Activated naive CD4-positive, alpha-beta T cell treated with Interleukin-2 at 50 U/mL for 16 hours (primary cell): ENCODE measurements around the gene FAM174B.
"Not testable (repeated sequence)": the region's sequence is repeated elsewhere in the genome, so short reads cannot be mapped to it uniquely, and the experiment has no call there.

Experiments used
- DNase-seq: peaks from one replicate; pipeline ENCODE4 v3.0.0-alpha.2; 2020

The FAM174B gene

DNA sequence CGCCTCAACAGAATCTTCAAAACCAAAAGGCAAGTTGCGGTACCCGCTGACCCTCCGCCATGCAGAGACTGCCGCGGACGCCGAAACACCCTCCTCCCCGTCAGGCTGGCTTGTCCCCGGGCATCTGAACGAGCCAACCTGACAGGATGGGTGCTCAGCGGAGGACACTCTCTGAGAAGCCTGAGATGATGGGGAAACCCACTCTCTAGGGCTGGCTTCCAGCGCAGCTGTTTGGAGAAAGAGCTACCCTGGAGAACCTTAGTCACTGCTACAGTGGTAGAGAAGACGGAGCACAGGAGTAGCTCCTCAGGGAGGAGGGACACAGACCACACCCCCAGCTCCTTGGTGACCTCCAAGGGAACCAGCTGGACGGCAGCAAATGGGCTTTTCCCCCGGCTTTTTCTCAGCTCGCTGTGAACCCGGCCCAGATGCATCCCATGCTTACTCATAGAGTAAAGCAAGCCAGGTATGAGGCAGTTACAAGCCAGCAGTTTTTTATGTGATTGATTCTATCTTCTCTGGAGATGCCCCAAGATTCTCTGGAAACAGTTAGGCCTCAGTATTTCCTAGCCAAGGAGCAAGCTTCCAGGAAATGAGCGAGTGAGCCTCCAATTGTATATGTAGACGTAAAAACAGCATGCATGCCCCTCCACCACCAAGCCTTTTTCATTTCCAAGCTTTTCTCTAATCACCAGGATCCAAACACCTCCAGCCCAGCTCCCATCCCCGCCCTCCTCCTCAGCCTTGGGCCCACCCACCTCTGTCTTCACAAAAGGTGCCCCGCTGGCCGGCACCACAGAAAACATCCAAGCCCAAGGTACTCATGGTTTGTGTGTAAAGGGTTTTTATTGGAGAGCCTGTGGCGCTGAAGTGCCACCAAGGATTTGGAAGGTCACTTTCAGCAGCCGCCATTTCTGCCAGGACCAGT, 38.7 kb downstream of the FAM174B start:
- no peak for DNase-seq

DNA sequence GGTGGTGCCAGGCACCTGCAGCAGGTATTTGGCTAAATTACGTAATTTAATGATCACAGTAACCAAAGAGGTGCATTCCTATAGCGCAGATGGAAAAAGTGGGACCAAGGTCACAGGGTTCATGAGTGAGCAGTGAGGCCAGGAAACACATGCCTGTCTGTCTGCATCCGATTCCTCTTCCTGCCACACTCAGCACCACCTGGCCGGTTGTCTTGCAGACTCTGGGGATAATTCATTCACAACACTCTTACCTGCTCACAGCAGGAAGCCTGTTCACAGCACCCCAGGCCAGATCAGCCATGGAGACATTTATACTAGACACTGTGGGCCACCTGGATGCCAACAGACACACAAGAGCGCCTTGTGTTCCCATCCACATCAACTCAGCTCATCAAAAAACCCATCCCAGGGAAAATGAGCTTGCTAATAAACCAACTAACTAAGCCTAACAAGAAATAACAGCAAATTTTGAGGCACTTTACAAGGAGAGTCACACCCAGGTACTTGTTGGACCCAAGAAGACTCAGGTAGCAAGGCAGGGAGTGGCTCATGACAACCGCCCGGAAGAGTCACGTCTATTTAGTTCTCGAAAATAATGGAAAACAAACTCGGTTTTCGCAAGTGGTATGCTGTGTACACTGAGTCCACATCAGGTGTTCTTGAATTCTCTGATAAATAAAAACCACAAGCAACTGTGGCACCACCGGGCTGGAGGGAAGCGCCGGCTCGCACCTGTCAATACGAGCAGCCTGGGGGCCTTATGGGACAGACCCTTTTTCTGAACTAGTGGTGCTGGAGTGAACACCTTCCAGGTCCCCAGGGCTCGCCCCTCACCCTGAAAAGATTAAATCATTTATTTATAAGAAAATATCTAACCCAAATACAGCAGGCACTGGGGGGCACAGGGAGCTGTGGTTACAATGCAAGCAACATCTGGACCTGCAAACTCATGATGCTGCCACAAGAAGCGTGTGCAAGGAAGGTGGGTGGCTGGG, 40.5 kb downstream of the FAM174B start:
- no peak for DNase-seq

DNA sequence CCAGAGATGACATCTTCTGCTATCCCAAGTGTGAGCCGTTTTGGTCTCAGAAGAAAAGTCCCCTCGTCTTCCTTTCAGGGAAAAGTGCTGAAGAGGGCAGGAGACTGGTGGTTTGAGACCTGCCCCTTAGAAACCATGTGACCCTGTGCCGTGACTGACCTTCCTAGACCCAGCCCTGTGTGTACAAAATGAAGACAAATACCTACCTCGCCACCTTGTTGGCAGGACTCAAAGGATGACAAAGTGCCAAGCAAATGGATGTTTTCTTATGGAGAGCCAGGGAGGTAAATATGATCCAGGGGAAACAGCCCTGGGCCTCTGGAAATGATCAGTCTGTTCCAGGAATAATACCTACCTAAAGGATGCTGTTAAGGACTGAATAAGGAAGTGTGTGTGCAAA, 41.3 kb downstream of the FAM174B start:
- DNase-seq = no peak

DNA sequence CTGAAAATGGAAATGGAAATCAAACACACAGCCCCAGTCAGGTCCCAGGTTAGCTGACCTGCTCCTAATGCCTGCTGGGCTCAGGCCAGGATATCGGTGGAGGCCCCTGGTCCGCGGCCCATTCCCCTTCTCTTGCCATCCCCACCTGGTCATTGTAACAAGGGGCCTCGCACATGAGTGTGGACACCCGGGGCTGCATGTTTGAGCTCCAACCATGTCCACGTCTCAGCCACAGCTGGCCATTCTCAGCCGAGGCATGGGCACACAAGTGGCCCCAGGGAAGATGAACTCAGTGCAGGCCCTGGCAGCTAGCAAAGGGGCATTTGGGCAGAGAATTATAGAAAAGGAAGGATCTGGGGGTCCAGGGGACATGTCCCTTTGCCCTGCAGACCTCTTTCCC, 41.7 kb downstream of the FAM174B start:
- DNase-seq = no peak

DNA sequence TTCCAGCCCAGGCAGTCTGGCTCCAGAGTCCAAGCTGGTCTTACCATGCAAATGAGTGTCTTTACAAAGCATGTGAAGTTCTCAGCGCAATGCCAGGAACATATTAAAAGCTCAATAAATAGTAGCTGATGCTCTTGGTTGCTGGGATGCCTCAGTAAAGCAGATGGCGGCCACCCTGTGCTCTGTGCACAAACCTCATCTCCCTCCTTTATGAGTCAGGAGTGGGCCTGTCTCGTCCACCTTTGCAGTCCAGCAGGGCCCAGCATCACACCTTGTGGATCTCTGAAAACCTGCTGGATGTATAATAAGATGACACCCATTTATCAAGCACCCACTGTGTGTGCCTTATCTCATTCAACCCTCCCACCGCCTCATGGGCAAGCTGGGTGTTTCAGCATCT, 42.7 kb downstream of the FAM174B start:
- no peak for DNase-seq

DNA sequence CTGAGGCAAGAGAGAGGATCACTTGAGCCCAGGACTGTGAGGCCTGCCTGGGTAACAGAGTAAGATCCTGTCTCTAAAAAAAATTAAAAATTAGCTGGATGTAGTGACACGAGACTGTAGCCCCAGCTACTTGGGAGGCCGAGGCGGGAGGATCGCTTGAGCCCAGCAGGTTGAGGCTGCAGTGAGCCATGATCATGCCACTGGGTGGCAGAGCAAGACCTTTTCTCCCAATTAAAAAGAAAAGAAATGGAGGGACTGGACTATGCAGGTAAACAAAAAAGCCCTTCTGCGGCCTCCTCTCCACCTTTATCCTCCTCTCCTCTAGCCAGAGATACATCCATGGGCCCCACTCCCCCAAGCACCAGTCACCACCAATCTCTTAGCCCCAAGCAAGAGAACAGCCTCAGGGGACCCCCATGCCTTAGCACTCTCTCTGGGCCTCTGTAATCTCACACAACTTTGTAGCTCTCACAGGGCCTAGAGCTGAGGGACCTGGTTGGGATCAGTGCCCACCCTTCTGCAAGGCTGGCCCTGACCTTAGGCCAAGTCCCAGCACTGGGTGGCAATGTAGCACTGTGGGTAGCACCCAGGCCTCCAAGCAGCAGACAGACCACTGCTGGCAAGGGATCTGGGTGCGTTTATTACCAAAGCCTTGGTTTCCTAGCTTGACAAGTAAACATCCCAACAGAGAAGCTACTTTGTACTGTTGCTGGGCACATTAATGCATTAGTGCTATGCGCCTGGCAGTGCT, 43.4 kb downstream of the FAM174B start:
- DNase-seq = no peak

DNA sequence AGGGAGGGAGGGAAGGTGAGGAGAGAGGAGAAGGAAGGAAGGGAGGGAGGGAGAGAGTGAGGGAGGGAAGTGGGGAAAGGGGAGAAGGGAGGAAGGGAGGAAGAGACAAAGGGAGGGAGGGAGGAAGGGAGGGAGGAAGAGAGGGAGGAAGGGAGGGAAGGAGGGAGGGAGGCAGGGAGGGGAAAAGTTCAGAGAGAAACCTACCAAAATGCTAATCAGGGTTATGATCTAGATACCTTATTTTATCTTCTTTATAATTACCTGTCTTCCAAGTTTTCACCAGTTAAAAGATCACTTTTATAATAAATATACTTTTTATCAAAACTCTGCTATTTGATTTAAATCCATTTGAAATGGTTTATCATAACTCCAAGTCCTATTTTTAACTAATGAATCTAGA, 44.4 kb downstream of the FAM174B start:
- no peak for DNase-seq

DNA sequence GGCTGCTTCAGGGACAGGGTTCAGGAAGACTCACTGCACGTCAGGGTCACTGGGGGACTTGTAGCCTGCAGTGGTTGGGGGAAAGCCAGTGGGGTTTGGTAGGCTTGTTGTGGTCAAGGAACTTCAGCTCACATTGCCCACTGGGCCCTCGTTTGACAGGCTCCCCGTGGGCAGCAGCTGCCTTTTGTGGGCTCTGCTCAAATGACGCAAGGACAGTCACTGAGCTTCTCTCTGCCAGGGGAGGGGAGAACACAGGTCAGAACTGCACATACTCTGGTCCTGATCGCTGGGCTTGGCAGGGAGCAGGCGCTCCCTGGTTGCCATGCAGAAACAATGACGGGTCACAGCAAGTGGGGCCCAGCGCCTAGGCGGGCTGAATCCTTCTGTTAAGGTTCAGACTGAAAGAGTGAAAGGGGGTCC, 45.5 kb downstream of the FAM174B start:
- DNase-seq = no peak

DNA sequence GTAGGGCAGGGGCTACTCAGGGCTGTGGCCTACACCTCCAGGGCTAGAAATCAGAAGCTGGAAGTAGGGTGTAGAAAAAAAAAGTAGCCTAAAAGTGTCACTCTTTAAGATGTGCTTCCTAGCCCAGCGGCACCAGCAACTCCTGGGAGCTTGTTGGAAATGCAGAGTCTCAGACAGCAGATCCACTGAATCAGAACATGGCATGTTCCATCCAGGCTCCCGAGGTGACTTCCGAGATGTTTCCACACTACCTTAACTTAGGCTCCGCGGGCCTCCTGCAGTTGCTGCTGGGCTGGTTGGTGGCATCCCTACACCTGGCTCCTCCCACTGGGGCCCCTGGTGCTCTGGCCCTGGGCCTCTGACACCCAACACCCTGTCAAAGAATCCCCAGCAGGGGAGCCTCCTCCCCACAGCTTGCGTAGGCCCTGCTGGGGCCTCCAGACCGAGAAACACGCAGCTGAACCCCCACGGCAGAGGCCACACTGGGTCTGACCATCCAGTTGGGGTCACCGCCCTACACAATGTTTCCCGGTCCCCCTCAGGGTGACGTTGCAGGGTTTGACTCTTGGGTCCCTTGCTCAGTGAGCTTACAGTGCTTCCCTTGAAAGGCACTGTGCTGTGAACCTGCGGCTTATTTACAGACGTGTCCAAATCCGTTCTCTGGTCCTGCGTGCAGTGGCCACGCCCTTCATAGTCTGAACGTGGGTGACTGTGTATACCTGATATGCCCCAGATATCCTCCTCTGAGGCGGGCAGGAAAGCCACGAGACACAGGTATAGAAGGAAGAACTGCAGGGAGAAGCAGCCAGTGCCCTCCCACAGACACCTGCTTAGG, 46.5 kb downstream of the FAM174B start:
- DNase-seq = no peak

DNA sequence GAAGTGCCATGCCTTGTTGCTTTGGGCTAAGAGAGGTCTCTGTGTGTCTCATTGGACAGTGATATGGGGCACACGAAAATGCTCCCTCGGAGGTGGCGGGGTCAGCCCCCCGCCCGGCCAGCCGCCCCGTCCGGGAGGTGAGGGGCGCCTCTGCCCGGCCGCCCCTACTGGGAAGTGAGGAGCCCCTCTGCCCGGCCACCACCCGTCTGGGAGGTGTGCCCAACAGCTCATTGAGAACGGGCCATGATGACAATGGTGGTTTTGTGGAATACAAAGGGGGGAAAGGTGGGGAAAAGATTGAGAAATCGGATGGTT, 48.8 kb downstream of the FAM174B start:
- DNase-seq = not testable (repeated sequence)

DNA sequence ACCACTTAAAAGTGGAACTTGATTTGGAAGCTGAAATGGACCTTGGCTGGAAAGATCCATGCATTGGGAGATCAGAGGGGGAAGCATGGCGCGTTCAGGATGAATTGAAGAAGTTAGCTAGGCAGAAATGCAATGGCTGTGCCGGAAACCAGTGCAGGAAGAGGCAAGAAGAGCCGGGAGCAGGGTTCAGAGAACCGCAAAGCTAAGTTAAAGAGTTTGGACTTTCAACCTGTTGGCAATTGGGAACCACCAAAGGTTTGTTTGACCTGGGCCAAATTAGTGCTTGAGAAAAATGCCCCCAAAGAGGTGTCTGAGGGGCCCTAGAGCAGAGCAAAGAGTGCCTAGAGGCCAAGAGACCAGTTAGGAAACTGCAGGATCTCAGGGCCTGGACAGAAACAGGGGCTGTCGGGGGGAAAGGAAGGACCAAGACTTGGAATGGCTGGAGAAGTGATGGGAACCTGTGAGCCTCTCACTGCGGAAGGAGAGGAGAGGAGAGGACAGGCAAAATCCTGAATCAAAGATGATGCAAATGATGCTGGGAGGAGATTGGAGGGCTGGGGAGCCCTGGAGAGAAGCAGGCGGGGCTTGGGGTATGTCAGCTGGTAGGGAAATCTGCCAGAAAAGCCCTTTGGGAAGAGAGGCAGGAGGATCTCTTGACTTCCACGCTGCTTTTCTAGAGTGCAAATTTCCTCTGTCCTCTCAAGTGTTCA, 49.3 kb downstream of the FAM174B start:
- no peak for DNase-seq

DNA sequence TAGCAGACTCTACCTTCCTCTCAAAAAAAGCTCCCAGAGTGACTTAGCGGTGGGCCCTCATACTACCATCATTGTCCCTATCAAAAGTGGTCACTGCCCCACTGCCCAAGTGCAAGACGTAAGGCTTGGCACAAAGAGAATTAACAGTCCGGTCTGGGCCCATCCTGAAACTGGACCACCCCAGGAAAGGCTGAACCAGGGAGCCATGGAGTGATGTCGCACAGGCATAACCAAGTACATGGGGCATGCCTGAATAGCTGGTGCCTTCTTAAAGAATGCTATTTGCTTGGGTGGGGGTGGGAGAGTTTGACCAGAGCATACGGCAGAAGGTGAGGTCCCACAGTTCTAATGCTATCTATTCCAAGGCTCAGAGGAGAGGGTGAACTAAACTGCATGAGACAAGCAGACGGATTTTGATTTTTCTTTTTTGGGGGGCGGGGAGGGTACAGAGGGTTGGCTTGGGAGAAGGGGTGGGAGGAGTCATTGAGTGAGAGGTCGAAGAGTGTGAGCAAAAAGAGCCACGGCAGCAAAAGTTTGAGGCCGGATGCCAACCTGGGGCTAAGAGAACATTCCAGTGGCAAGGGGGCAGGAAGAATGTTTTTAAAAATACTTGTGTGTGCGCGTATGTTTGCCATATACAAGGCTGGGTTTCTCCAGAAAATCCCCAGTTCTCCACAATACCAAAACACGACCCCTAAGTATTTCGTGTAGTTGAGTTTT, 50.2 kb downstream of the FAM174B start:
- no peak for DNase-seq

DNA sequence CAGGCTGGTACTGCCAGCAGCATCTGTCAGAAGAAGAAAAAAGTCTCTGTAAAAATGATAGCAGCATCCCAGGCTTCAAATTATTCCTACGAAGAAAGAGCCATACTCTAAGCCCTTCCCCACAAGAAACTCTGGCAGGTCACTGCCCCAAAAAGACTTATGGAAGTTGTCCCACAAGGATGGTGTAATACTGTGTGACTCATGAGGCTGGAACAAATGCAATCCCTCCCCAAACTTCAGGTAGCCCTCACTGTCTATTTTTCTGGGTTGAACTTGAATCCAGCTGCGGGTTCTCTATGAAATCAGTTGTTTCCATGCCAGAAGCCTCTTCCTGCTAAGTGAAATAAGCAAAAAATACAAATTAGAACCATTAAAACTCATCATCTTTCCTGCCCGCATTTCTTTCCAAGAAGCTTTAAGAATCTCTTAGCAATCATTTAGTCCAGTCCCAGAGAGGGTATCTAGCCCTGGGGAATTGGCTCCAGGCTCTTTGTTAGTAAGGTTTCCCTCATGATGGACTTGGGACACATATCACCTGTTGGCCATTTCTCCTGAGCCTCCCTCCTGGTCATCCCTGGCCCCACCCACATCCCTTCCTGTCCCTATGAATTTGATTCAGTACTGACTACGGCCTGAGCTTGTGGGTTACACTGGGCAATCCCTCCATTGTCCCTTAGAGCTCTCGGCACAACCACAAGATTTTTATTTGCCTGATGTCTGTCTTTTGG, 51.7 kb downstream of the FAM174B start:
- DNase-seq = no peak

DNA sequence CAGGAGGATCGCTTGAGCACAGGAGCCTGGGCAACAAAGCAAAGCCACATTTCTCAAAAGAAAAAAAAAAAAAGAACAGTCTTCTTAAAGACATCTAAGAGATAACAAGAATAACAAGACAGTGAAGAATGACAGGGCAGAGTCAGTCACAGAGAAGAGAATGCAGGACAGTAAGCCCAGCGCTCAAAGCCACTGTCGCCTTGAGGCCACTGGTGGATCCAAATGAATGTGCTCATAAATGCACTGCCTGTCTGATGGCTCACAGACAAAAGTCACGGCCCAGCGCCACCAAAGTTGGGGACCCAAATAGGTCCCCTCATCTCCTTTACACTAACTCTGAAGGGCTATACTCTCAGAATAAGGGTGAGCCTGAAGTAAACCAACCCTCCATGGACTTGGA, 52.3 kb downstream of the FAM174B start:
- no peak for DNase-seq

DNA sequence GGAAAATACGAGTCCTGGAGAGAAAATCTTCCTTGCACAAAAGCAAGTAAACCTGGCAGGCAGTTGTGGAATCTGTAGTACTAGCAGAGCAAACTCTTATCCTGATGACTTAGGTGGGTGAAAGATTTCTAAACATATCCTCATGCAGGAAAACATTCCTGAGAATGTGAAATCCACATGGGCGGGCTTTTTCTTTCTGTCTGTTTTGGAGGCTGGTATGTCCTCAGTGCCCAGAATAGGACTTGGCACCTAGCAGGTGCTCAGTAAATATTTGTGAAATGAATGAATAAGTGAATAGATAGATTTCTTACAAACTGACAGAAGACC, 53.3 kb downstream of the FAM174B start:
- no peak for DNase-seq

DNA sequence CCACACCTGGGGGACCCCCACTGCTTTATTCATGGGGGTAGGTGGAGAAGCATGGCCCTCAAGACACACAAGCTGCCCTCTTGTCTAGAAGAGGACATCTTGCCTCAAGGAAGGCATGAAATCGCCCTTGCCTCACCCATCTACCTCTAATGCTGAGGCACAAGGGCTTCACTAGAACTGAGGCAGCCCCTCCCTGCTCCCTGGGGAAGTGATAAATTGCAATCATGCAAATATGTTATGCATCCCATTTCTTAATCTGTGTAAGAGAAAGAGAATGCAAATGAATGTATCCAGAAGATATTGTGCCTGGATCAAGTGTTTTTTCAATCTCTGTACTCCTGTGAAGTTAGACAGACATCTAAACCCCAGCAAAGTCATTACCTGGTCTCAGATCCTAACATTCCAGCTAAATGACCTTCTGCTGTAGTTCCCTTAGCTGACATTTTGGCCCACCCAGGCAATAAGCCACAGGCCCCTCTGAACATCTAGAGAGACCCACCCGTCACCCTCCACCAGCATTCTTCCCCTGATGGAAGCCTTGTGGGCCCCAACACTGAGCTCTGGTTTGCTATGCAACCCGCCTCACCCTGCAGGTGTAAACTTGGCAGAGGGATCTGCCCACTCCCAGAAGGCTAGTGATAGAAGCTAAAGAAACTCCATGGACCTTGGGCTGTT, 53.8 kb downstream of the FAM174B start:
- no peak for DNase-seq

DNA sequence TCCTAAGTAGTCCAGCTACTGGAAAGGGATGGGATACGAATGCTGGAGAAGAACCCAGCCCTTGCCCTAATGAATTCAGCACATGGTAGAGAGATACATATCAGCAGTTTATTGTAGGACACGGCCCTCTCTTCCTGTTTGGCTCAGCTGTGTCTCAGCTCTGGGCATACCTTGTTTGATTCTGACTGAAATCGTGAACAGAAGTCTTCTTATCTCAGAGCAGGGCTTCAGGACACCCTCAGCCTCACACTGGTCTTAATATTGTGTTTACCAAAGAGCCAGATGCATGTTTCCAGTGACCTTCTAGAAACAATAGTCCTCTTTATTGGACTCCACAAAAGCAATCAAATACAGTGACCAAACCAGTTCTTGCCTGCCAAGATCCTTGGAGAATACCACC, 54.7 kb downstream of the FAM174B start:
- DNase-seq = no peak

DNA sequence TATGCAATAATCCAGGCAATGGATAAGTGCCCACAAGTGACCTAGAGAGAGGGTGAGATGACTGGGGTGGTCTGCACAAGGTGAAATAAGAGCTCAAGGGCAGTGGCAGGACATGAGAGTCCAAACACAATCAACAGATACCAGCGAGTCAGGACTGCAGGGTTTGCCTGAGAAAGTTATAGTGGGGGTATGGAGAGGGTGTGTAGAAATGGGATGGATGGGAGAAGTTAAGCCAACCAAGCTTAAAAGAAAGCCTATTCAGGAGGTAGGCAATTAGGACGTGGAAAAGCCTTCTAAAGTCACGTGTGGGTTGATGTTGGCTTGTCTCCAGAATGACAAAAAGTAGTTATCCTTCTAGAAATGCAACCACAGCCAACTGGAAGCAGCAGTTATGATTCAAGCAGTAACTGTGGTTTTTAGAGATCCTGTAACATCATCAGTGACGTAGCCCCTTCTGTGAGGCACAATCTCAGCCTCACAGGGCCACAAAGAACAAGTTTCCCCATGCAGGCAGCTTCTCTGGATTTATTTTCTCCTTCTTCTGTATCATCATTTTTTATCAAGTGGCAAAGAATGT, 56.1 kb downstream of the FAM174B start:
- DNase-seq = no peak

DNA sequence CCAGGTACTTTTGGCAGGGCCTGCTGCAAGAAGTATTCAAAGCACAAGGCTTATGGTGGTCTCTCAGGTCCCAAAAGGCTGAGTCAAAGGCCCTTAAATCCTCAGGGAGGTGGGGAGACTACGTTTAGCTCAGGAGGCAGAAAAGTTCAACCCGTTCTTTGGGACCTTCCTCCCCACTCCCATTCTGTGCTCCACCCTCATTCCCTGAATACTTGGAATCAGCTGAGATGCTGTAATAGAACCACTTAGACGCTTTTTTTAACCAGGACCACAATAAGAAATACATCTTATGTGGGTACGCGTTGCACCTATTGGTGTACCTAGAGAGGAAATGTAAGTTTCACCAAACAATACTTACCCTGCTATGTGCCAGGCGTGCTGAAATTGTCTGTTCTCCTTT, 58.0 kb downstream of the FAM174B start:
- no peak for DNase-seq
